GM19455 (cell line): ENCODE data around the gene APBA1.
"Not testable (repeated sequence)": the region's sequence is repeated elsewhere in the genome, so short reads cannot be mapped to it uniquely, and the experiment has no call there.

Source experiments
- ATAC-seq: cut with Tn5 transposase; IDR thresholded peaks from one replicate; pipeline ENCODE4 v1.9.1; 2021; ENCODE audit not compliant: unreplicated experiment

Gene APBA1

DNA sequence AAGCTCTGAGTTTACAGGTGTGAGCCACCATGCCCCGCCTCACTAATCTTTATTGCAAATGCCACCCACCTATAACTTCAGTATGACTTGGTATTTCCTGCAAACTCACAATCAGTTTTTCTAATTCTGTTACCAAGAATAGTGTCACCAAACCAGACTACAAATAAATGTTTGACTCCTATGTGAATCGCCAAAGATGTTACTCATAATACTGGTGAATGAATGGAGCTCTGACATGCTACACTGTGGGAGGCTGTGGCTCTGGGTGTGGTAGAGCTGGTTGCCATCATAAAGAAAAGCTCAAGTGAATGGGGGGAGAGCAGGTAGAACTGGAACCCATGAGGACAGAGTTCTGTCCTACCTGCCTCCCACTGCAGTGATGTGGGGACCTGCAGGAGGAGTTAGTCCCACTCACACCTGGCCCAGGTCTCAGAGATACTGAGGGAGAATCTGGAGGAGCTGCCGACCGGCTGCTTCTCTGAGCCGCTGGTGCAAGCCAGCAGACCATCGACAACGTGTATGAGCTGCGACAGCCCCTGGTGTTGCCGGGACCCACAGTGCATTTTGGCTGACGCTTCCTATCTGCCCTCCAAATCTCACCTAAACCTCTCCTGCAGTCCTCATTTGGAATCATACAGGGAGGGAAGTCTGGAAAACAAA lies 251.4 kb downstream of the APBA1 start:
- no peak for ATAC-seq

DNA sequence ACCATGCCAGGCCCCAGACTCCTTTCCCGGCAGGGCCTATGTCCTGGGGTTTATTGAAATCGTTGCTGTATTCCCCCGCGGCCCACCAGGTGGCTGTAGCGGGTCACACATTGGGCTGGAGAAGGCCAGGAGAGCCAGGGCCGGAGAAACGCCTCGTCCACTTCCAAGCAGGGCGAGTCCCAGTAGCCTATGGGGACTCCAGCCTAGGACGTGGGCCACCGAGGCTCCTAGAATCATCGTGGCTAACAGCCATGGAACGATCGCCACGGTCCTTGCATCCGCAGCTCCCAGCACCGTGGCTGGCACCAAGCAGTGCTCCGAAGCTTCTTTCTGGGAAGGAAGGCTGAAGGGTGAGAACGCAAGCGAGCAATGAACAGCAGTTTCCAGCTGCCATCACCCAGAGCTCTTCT lies 259.4 kb downstream of the APBA1 start:
- ATAC-seq: no peak

DNA sequence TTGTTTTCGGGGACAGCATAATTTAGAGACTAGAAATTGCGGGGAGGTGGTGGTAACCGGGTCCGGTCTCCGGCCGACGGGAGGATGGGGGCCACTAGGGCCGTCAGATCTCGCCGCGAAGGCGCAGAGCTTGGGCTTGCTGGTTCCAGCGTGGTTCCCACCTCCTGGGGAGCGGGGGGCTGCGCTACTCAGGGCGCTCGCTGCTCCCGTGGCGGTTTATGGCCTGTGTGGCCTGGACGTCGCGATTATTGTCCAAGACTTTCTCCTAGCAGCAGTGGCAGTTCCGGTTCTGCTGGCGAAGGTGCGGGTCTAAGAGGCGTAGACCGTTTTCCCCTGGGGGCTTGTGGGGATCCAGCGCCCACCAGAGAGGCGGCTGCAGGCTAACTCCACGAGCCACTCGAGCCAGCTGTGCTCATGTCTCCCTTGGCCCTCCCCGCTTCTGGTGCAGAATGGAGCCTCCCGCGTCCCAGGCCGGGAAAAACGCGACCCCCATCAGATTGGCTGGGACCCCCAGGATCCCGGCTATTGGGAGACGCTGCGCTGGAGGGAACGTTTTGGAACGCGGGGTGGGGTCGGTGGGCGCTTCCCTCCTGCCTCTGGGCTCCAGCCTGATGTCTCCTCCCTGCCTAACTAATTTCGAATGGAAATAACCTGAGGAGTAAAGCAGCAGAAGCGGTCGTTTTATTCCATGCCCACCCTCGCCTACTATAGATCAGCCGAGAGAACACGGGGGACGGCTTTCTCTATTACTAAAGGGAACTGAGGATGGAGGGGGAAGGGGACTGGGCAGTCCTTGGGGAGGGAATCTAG lies 260.0 kb downstream of the APBA1 start:
- no peak for ATAC-seq

DNA sequence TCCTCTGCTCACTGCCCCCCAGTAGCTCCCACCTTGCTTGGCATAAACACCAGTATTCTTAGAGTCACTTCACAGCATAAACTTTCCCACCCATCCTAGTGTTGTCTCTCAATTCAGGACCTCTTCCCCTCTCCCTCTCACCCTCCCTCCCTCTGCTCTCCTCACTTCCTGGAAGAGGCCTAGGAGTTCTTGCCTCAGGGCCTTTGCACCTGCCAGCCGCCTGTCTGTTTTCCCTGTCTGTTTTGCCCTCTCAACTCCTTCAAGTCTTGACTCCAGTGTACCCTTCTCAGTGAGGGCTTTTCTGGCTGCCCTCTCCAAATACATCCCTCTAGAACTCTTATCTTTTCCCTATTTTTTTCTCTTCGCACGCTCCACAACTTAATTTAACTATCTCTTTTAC lies 260.9 kb downstream of the APBA1 start:
- ATAC-seq: no peak

DNA sequence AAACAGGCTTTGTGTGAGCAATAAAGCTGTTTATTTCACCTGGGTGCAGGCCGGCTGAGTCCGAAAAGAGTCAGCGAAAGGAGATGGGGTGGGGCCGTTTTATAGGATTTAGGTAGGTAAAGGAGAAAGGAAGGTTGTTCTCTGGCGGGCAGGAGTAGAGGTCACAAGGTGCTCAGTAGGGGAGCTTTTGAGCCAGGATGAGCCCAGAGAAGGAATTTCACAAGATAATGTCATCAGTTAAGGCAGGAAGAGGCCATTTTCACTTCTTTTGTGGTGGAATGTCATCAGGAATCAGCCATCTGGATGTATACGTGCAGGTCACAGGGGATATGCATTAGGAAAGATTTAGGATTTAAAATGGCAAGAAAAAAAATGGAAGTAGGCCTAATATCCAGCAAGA lies 262.2 kb downstream of the APBA1 start:
- ATAC-seq: not testable (repeated sequence)

DNA sequence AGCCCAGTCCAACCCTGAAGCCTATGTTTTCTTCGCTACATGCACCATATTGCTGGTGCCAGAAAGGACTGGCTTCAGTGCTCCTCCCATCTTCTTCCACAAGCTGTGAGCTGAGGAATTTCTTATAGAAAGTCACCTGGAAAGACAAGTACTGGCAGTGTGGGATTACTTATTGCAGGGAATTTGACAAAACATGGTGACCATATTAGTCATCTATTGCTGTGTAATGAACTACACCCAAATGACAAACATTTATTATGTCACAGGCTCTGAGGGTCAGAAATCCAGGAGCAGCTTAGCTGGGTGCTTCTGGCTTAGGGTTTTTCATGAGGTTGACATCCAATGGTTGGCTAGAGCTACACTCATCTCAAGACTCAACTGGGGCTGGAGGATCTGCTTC lies 271.7 kb downstream of the APBA1 start:
- ATAC-seq: no peak

DNA sequence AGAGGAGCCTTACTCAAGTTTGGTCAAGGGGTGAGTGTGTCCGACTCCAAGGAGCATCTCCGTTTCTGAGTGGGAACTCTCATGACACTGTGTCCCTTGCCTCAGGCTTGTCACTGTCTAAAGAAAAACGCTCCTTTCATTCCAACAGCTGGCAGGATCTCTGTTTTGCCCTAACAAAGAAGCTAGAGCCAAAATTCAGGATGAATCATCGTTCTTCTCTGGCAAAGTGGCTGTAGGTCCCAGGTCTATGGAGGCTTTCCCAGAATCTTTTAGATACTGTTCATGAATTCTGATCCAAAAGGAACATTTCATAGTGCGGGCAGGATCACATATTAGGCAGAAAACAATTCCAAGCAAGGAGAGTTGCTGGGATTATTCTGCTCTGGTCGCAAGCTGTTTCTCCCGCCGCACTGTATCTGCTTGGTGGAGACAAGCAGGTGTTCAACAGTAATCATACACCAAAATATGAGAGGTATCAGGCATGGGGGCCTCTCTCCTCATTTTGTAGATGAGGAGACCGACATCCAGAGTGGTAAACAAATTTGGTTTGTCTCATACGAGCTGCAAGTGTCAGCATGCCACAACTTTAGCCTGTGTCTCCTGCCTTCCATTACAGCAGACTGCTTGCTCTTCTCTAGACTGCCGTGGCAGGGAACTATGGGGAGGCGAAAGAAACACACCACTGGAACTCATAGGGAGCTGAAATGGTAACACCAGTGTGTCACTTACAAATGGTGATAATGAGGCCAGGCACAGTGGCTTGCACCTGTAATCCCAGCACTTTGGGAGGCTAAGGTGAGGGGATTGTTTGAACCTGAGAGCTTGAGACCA lies 274.6 kb downstream of the APBA1 start:
- ATAC-seq: no peak

DNA sequence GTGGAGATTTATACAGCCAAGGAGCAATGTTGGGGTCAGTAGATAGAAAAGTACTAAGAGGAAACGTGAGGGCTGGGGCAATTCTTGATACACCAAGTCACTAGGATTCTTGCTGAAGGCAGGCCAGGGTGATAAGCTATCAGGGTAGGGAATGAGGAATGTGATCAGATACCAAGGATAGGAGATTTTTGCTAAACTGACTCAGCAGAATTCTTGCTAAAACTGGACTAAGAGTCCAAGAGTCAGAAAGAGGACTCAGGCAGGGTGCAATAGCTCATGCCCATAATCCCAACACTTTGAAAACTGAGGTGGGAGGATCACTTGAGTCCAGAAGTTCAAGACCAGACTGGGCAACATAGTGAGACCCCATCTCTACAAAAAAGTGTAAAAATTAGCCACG lies 275.4 kb downstream of the APBA1 start:
- no peak for ATAC-seq

DNA sequence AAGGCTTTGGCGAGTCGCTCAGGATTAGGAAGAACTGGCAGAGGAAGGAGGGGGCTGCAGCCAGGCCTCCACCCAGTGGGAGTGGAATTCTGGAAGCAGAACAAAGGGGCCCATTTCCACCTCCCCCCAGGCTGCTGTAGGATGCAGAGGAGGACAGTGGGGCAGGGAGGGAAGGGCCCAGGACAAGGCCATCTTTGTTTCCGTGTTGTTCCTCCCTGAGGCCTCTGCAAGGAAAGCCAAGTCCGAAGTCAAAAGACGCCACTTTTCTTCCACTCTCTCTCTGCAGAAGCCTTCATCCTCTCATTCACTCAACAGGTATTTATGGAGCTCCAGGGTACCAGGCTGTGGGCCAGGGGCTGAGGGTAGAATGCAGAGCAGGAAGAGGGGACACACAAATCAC lies 276.5 kb downstream of the APBA1 start:
- ATAC-seq: no peak

DNA sequence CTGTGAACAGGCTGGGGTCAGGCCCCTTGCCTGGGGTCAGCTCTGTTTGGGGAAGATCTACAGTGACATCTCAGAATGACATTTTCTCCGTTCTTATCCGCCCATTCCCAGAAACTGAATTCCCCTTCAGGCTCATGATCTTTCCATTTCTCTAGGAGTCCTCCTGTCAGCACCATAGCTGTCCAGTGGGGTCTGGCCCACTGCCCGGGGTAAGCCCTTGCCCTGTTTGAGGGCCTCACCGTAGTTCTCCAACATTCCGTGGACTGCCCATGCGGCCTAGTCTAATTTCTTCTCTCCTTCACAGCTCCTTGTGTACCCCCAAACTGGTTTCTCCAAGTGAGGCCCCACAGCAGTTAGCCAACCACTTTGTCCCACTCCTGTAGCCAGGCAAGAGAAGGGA lies 278.7 kb downstream of the APBA1 start:
- no peak for ATAC-seq

DNA sequence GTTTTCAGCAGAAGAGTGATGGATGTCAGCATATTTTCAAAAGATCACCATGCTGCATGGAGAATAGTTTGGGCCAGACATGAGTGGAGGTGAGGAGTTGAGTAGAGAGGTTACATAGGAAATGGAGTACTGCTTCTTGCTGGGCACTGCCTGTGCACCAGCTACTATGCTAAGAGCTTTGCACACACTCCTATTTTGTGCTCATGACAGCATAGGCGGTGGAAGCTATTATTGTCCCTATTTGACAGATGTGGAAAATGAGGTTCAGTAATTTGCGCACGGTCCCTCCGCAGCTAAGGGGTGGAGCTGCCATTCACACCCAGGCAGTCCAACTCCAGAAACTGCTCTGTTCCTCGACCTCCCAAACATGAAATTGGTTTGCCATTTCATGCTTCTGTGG lies 279.3 kb downstream of the APBA1 start:
- no peak for ATAC-seq

DNA sequence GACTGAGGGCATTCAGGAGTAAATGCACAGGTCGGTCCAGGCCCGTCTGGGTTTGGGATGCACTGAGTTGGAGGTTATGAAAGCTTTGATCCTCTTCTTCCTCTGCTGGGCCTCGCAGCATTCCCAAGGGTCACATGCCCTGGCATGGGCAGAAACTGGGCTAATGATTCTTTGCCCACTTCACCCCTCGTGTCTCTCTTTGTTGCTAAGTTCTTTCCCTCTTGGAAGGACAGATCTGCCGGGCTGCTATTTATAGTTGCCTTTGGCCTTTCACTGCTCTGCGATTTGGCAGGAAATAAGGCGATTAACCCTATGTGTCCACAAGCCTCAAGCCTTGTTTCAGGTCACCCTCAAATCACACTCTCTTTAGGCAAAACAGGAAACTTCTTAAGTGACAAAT lies 280.2 kb downstream of the APBA1 start:
- ATAC-seq: no peak

DNA sequence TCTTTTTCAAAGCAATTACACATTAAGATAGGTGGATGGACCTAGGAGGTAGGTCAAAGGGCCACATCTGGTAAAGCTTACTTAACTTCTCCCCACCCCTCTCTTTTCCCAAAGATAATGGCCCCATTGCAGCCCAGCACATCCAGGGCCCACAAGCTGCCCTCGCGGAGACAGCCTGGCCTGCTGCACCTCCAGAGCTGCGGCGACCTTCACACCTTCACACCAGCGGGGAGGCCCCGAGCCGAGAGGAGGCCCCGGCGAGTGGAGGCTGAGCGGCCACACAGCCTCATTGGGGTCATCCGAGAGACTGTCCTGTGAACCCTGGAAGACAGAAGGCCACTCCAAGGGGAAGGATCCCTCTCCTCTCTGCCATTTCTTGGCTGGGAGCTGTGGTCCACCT lies 280.7 kb downstream of the APBA1 start:
- ATAC-seq: no peak

DNA sequence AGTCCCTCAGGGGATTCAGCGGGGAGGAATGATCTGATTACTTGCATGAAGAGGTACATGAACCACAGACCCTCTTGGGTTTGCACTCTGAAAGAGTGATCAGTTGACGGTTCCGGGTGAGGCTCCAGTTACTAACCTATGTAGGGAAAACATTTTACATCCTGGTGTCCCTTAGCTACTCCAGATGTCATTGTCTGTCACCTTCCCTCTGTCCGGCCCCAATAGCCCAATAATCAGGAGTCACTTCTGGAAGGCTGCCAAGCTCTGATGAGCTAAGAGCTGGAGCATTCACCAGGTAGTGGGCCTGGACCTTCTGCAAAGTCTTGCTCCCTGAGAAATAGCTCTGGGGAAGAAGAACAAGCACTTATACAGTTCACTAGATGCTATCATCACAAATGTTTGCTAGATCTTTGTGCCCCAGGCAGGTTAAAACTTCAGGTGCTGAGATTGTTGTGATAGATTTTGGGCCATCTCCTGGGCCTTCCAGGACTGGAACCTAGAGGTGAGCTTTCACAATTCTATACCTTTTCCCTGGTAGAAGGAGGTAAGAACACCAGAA lies 282.7 kb downstream of the APBA1 start:
- ATAC-seq: no peak

DNA sequence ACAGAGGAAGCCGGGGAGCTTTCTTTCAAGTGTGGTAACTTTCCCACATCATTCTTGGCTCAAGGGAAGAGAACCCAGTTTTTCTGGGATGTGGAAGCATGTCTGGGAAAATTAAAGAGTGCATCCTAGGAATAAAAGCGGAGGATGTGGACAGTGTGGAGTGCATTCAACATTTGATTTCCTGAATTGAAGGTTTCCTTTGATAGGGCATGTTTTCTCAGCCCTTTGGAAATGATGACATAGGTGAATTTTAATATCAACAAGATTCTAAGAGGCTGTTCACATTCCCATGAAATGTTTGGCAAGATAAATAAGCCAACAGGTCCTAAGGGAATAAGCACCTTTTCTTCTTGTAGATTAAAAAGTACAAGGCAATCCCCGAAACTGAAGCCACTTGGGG lies 283.6 kb downstream of the APBA1 start:
- no peak for ATAC-seq

DNA sequence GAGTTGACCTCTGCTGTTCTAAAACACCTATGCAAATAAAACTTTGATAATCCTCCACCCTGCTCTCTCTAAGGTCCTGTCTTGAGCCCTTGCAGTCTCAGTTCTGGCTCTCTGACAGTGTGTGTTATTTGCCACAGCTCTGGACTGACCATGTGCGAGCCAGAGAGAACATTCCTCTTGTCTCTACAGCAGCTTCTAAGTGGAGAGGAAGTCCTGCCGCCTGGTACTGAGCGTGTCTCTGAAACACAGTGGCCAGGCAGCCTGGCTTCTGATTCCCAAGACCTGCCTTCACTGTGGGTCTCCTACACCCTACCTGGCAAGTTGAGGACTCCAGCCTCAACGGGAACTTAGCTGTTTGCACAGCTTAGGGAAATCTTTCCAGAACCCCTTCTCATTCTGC lies 285.5 kb downstream of the APBA1 start:
- ATAC-seq: no peak

DNA sequence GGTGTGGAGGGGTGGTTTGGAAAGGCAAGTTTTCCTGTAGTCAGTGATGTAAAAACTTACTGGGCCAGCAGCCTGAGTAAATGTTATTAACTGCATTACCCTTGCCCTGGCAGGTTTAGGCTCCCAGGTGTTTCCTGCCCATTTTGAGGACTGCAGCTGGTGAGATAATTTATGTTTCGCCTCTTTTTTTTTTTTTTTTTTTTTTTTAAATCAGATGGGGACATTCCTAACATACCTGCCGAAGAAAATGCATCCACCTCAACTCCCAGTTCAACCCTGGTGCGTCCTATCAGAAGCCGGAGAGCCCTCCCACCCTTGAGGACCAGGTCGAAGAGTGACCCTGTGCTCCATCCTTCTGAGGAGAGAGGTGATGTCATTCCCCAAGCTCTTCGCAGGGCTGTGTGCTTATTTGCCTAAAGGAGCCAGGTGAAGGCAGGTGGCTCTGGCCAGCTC lies 286.6 kb downstream of the APBA1 start:
- no peak for ATAC-seq

DNA sequence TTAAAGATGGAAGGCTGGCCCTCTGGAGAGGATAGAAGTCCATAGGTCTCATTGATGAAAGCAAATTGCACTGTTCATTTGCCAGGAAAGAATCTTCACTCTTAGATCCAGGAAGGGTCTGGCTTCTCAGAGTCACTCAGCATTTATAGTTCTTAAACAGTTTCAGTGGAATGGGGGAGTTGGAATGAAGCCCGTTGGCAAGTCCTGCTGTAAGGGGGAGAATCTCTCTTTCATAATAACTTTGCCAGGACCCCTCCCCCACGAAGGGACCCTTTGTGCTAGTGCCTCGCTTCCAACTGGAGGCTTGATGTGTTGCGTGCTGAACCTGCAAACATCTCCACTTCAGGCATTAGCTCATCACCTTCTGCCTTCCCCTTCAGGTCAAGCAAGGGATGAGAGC lies 290.0 kb downstream of the APBA1 start:
- no peak for ATAC-seq

DNA sequence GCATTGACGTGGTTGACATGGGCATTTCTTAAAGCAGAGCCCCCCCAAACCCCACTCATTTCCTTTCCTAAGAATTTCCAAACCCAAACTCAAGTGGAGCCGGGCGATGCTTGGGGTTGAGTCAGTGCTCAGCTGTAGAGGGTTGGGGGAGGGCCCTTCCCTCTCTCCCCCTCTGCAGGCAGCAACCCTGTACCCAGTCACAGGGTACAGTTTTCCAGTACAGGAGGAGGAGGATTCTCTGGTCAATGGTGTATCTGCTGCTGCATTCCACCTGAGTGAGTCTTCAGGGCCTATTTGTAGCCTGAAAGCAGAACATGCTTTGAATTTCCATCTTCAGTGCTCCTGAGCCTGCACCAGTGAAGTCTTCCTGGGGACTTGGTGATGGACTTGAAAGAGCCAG lies 291.4 kb downstream of the APBA1 start:
- ATAC-seq: no peak

DNA sequence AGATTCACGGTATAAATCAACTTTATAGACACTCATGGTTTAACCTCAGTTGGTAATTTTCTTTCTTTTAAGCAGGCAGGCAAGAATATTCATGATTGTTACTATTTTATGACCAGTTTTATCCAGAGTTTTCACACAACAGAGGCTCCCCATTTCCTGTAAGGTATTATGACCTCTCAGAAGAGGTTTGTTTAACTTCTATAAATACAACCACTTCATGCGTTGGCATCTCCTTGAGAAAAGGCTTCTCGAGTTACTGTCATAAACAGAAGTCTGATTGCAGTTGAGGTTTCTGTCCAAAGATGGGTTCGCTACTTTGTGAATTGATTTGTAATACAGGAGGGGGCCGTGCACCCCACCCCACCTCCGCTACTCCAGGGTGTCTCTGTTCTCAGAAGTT lies 291.9 kb downstream of the APBA1 start:
- ATAC-seq: no peak

DNA sequence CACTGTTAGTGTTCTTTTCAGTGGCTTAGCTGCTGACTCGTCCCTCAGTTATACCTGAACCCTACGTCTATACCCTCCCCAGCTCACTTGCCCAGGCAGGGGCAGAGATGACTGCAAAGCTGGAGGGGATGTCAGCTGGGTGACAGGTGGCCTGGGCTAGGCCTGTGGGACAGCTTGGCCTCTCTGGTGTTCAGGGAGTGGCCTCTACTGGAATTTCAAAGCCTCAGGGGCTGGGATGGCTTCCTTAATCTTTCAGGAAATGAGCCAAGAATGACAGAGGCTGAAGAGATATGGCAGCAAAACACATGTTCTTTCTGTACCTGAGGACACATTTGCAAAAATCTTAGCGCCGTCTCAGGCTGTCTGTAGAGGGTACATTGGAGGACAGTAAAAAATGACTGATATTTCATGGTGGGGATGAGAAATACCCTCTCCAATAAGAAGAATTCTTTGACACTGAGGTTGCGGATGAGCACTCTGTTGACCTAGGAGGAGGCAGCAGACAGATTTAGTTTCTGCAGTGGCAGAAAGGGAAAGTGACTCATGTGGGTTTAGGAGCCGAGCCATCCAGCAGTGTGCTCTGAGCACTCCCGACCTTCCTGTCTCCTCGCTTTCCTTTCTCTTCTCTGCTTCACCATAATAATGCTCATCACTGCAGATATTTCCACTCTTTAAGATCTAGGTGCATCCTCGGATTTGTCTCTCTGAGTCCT lies 292.7 kb downstream of the APBA1 start:
- no peak for ATAC-seq
